ENCODE measurements around the gene CC2D2A.

CC2D2A gene

DNA sequence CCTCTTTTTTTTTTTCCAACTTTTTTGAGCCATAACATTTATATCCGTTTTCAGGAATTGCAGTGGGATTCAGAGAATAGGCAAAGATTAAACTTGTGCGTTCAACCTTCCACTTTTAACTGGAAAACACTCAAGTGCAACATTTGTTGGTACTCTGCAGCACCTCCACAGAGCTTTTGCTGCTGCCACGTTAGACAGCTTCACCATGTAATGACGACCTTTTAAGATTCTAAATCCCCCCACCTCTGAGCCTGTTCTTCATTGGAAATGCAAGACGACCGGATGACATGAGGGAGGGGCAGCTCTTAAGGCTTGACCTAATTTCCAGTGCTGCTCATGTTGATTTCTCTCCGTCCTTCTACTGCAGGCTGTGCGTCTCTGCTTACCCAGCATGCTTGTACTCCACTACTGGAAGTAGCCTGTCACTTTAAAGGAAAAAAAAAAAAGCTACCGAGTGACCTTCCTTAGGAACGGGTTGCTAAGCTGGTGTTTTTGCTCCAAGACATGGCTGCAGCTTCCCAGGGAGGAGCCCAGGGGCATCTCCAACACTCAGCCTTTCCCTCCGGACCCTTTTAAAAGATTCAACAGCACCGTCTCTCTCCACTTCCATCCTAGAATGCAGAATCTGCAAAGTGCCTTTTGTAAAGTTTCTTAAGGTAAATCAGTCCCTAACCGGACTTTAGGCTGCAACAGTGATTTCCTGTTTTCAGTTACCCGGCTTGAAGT, at the start of gene CC2D2A:
TSS of gene CC2D2A (plus strand) at position 481 of the 726 bp plus-strand sequence. CDS start 6,051 bp downstream, outside the sequence.
- TF ChIP-seq CTCF (IDR thresholded peaks at IDR 0.05; ENCODE audit: extremely low read depth, missing control alignments), result no peak
- DNase-seq (ENCODE audit: low spot score), result no peak

DNA sequence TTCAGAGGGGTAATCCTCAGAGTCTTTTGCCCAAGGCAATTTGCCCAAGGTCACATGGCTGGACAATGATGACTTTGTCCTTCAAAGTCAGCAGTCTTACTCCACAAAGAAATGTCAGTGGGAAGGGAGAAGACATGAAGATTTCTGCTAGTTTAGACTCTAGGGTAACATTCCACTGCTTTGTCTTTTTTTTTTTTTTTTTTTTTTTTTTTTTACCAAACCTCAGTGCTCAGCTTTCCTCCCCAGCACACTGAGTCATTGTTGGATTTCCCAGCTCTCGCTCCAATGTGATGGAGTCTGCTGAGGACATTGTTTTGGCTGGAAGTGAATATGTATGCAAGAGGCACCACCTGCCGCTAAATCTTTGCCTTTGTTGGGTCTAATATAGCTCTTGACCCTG, 49.0 kb upstream of the CC2D2A start:
- DNase-seq (ENCODE audit: low spot score), result no peak
- TF ChIP-seq CTCF (IDR thresholded peaks at IDR 0.05; ENCODE audit: extremely low read depth, missing control alignments), result no peak

GRCh38 chr4:15423285-15423711, 46.4 kb upstream of the CC2D2A start:
- TF ChIP-seq CTCF (IDR thresholded peaks at IDR 0.05; ENCODE audit: extremely low read depth, missing control alignments), result no peak
- DNase-seq (ENCODE audit: low spot score), result no peak

GRCh38 chr4:15425520-15425919, 44.2 kb upstream of the CC2D2A start:
- TF ChIP-seq CTCF (IDR thresholded peaks at IDR 0.05; ENCODE audit: extremely low read depth, missing control alignments), result no peak
- DNase-seq (ENCODE audit: low spot score), result no peak

GRCh38 chr4:15427161-15427560, 42.5 kb upstream of the CC2D2A start:
- TF ChIP-seq CTCF (IDR thresholded peaks at IDR 0.05; ENCODE audit: extremely low read depth, missing control alignments), result no peak
- no peak for DNase-seq (ENCODE audit: low spot score)

GRCh38 chr4:15427701-15428100, 42.0 kb upstream of the CC2D2A start, which contains the start of gene C1QTNF7:
TSS of gene C1QTNF7 (plus strand) at chr4:15428033. CDS start at chr4:15435744, 7,711 bp downstream.
- DNase-seq (ENCODE audit: low spot score), result no peak
- no peak for TF ChIP-seq CTCF (IDR thresholded peaks at IDR 0.05; ENCODE audit: extremely low read depth, missing control alignments)

DNA sequence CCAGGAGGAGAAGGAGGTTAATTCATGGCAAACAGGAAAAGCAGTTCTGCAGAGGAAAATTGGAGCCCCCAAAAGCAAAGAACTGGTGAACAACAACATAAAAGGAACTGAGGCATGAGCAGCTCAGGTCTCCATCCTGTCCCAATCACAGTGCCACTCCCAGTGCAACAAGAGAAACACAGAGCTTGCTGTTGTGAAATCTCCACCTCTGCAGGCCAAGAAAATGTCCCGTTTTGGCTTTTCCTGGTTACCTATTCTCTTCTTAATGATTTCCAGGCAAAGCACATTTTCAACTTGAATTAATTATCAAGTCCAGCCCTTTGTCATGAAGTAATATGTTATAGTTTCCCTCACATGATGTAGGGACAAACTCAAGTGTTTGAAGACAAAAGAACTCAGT, 41.1 kb upstream of the CC2D2A start:
- TF ChIP-seq CTCF (IDR thresholded peaks at IDR 0.05; ENCODE audit: extremely low read depth, missing control alignments), result no peak
- no peak for DNase-seq (ENCODE audit: low spot score)

All from GM20000 (cell line).